ENCODE results near the gene DCPS.

DNA sequence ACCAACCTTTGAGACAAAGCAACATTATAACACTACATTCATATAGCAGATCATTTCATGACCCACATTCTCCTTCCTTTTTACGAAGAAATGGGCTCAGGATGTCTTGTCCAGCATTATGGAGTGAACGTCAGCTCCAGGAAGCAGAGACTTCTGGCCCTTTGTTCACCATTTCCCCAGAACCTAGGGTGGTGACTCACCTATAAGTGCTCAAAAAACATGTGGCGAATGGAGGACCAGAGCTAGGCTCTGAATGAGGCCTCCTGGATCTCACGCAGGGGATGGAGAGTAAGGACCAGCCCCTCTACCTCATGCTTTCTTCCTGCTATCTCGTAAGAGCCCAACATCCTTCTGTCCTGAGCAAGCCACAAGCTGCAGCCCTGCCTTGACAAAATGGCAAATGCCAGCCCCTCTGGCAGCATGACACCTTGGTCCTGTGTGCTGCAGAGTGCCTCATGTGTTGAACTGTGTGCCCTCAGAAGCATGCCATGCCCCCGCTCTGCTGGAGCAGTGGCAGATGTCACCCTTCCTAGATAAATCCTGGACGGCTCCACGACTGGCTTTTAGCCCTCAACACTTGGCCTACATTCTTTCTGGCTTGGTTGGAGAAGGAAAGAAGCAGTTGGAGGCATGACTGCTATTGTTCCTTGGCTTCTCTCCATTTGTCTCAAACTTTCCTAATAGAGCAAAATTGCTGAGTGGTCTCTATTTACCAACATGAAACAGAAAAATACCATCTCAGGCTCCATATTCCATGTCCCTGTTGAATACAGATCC is 45.1 kb downstream of the DCPS start:
- TF ChIP-seq EP300 (IDR thresholded peaks at IDR 0.05) (no peak), POLR2A (IDR thresholded peaks at IDR 0.05) (no peak)
- TF ChIP-seq, protein P1, sequence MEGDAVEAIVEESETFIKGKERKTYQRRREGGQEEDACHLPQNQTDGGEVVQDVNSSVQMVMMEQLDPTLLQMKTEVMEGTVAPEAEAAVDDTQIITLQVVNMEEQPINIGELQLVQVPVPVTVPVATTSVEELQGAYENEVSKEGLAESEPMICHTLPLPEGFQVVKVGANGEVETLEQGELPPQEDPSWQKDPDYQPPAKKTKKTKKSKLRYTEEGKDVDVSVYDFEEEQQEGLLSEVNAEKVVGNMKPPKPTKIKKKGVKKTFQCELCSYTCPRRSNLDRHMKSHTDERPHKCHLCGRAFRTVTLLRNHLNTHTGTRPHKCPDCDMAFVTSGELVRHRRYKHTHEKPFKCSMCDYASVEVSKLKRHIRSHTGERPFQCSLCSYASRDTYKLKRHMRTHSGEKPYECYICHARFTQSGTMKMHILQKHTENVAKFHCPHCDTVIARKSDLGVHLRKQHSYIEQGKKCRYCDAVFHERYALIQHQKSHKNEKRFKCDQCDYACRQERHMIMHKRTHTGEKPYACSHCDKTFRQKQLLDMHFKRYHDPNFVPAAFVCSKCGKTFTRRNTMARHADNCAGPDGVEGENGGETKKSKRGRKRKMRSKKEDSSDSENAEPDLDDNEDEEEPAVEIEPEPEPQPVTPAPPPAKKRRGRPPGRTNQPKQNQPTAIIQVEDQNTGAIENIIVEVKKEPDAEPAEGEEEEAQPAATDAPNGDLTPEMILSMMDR (IDR thresholded peaks at IDR 0.05): no peak
